Activated CD4-positive, alpha-beta T cell treated with anti-CD3 and anti-CD28 coated beads, Interleukin-2, Interleukin-4, amounts not matched to agents 100 ng/mL and 50 ng/mL, durations not matched to agents 16 hours and 8 hours (primary cell): ENCODE measurements around the gene ANKRD13D.

ENCODE experiments used
- DNase-seq: peaks from one replicate; pipeline ENCODE4 v3.0.0-alpha.2; 2020; ENCODE audit warnings: low spot score

The ANKRD13D gene

DNA sequence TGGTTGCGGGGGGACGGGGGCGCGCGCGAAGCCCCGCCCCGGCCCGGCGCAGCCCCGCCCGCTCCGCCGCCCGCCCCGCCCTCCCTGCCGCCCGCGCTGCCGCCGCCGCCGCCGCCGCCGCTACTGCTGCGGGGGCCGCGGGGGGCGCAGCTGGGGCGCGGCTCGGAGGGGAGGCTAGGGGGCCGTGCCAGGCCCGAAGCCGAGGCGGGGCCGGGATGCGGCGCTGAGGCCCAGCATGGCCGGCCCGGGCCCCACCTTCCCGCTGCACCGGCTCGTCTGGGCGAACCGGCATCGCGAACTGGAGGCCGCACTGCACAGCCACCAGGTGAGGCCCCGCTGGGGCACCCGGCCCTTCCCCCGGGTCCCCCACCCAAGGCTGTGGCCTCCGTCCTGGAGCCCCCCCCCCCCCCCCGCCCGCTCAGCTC lies at the start of gene ANKRD13D:
Gene ANKRD13D (plus strand): TSS at position 78 of the 425 bp plus-strand sequence. CDS start 158 bp downstream, at position 236.
- peak; percentile 41 for DNase-seq

- DNase-seq, result peak; percentile 99
Measured at GRCh38 chr11:67239783-67240575, 49.1 kb upstream of the ANKRD13D start.

- DNase-seq, result peak; percentile 92
Measured at GRCh38 chr11:67240576-67241389, 48.3 kb upstream of the ANKRD13D start.

GRCh38 chr11:67242548-67242947 lies 46.6 kb upstream of the ANKRD13D start:
- no peak for DNase-seq

DNA sequence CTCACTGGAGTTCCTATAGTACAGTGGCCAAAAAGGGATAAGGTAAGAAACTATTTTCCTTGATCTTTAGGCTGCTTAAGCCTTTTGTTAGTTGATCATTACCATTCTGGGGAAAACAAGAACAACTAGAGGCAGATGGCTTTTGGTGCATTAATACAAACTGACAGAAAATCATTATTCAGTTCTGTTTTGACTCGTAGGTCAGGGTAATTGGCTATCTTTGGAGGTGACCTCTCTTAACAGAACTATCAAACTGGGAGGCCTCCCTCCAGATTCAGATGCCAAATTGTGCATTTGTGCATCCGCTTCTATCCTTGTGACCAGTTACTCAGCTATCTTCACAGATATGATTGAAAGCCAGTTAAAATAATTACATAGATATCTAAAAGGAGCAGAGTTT lies 46.1 kb upstream of the ANKRD13D start:
- DNase-seq, result no peak

DNA sequence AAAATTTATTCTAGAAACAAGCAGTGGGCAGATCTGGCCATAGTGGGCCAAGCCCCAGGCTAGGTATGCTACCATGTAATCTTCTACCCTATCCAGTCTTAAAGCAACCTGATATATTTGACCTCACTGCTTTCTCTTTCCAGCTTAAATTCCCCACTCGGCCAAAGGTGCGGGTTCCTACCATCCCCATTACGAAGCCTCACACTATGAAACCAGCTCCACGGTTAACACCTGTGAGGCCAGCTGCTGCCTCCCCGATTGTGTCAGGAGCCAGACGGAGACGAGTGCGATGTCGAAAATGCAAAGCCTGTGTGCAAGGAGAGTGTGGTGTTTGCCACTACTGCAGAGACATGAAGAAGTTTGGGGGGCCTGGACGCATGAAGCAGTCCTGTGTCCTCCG lies 44.1 kb upstream of the ANKRD13D start:
- DNase-seq, result no peak

DNA sequence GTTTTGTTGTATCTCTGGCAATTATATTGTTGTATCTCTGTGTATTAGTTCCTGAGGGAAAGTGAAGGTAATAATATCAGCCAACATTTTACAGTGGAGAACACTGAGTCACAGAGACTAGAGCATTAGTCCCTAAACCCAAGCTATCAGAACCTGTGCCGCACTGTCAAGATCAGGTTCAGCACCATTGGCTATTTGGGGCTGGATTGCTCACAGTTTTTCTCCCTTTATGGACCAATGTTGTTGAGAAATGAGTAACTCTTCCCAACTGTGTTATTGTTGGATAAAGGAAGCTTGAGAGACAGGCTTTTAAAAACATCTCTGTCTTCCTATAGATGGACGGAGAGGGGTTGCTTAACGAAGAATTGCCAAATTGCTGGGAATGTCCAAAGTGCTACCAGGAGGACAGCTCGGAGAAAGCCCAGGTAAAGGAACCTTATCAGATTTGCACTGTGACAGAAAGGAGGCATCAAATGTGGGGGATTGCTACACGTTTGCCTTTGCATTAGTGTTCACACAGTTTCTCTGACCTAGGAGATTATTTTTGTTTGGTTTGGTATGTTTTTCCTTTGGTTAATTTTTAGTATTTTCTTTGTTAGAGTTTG lies 41.1 kb upstream of the ANKRD13D start:
- DNase-seq, result no peak

GRCh38 chr11:67248653-67249052 lies 40.5 kb upstream of the ANKRD13D start:
- DNase-seq, result no peak

GRCh38 chr11:67250059-67251043 lies 38.8 kb upstream of the ANKRD13D start:
- no peak for DNase-seq

- no peak for DNase-seq
Measured at GRCh38 chr11:67251841-67252240, 37.3 kb upstream of the ANKRD13D start.

DNA sequence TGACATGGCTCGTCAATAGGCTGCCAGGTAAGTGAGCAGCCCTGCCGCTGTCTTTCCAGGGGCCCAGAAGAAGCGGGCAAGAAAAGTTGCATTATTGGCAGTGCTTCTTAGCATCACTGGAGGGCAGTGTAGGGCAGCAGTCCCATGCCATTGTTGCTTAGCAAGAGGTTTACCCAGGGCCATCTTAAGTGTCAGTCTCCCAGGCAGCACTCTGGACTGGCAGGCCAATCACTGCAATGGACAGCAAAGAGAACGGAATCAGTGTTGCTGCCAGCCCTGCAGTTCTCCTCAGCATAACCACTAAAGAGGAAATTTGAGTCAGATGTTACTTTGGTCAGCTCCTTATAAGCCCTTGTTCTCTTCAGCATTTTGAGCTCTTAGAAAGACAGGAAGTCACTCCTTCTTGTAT lies 36.3 kb upstream of the ANKRD13D start:
- no peak for DNase-seq

DNA sequence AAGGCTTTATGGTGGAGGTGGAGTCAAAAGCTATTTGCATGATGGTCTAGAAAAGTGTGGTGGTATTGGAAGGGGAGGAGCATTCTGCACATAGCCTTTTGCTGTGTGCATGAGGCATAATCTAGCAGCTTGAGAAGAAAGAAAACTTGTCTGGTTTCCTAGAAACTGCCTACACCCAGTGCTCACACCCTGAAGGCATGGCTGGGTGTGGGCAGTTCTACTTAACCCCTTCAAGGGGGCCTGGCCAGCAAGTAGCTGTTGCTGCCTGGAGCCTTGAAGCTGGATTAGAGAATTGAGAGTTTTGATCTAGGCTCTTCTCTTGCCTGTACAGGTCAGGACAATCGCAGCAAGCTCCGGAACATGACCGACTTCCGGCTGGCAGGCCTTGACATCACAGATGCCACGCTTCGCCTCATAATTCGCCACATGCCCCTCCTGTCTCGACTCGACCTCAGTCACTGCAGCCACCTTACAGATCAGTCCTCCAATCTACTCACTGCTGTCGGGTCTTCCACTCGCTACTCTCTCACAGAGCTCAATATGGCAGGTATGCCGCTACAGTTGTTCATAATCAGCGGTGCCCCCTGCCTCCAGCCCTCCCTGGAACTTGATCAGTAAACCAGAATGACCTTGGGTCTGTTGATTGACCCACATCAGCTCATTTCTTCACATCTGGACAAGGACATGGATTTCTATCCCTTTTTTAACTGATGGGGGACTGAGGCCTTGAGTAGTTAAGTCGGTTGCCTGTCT lies 35.1 kb upstream of the ANKRD13D start:
- DNase-seq, result no peak

DNA sequence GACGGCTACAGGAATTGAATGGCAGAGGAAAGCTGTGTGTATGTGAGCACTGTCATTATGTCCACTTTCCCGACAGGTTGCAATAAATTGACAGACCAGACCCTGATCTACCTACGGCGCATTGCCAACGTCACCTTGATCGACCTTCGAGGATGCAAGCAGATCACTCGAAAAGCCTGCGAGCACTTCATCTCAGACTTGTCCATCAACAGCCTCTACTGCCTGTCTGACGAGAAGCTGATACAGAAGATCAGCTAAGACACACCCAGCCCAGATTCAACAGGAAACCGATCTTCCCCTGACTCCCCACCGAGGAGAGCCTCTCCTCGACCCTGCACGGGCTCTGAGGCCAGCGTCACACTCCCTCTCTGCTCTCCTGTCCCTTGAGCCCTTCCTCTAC lies 34.3 kb upstream of the ANKRD13D start:
- no peak for DNase-seq

GRCh38 chr11:67255353-67255752 lies 33.8 kb upstream of the ANKRD13D start:
- no peak for DNase-seq

- DNase-seq, result no peak
Measured at GRCh38 chr11:67255864-67256263, 33.2 kb upstream of the ANKRD13D start.

GRCh38 chr11:67256477-67257135 lies 32.5 kb upstream of the ANKRD13D start:
- DNase-seq, result no peak

- no peak for DNase-seq
Measured at GRCh38 chr11:67260406-67260805, 28.7 kb upstream of the ANKRD13D start.

DNA sequence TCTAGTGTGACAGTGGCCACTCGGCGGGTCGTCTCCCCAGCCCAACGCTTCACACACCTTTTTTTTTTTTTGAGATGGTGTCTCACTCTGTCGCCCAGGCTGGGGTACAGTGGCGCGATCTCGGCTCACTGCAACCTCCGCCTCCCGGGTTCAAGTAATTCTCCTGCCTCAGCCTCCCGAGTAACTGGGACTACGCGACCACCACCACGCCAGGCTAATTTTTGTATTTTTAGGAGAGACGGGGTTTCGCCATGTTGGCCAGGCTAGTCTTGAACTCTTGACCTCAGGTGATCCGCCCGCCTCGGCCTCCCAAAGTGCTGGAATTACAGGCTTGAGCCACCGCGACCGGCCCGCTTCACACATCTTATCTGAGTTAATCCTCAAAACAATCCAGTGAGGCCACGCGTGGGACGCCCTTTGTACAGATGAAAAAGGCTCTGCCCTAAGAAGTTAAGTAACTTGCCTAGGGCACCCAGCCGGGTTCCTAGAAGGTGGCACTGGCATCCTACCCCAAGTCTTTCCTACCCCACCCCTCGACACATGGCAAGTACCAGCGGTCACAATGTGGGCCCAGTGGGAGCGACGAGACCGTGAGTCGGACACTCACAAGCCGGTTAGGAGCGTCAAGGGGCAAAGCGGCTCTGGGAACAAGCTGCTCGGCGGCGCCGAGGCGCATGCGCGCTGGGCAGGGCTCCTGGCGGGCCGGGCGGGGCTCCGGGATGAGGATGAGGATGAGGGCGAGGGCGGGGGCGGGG lies 28.0 kb upstream of the ANKRD13D start:
- DNase-seq, result peak; percentile 63

DNA sequence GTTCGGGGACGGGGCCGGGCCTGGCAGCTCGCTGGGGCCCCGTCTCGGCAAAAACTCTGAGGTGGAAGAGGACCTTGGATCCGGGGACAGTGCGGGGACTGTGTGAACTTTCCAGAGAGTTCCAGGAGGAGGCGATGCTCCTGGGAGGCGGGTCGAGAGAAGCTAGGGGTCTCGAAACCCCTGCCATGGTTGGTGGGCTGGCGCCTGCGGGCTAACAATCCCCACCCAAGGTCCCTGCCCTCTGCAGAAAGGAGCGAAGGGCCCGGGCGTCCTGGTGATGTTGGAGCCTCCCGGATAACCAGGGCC lies 27.5 kb upstream of the ANKRD13D start:
- DNase-seq, result no peak
